GM12801 (cell line): ENCODE results near the gene PRR30.

ENCODE experiments used
- TF ChIP-seq, protein P1 (sequence below): IDR thresholded peaks from one replicate; pipeline ENCODE4 v1.5.1; 2011; ENCODE audit warnings: control low read depth; ENCODE audit not compliant: insufficient read length; ENCODE audit errors: extremely low read depth

The PRR30 gene

DNA sequence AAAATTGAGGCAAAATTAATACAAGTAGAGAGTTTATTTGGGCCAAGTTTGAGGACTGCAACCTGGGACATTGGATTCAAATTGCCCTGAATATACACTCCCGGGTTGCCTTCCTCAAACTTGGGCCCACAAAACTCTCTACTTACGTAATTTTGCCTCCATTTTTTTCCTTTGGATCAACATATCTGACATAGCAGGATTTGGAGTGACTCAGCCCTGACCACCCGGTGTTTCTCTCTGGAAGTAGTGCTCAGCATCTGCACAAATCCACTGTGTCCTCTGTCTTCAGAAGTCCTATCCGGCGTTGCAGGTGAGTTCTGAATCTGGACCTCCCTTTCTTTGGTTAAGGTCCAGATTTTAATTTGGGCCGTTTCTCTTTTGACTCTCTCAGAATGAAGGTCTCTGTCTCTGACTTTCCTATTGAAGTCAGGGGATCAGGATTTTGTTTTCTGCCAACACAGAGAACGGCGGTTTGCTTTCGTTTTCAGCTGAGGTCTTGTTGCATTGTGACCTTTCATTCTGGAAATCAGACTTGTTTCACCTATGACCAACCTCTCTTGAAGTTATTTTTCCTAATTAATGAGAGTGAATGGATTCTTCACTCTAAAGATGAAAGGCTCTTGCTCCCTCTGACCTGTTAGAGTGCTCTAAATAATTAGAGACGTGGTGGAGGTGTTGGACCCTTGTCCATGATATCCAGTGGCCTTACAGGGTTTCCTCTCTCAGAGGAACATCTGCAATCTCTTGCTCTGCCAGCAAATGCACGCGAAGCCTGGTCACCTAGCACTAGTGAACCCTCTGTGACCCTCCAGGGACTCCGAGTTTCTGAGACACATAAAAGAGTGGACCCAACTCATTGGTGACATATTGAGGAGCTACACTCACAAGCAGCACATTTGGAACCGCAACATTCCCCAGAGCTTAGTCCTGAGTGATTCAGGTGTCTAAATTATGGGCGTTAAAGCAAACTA, 23.2 kb upstream of the PRR30 start:
- TF ChIP-seq, protein P1, sequence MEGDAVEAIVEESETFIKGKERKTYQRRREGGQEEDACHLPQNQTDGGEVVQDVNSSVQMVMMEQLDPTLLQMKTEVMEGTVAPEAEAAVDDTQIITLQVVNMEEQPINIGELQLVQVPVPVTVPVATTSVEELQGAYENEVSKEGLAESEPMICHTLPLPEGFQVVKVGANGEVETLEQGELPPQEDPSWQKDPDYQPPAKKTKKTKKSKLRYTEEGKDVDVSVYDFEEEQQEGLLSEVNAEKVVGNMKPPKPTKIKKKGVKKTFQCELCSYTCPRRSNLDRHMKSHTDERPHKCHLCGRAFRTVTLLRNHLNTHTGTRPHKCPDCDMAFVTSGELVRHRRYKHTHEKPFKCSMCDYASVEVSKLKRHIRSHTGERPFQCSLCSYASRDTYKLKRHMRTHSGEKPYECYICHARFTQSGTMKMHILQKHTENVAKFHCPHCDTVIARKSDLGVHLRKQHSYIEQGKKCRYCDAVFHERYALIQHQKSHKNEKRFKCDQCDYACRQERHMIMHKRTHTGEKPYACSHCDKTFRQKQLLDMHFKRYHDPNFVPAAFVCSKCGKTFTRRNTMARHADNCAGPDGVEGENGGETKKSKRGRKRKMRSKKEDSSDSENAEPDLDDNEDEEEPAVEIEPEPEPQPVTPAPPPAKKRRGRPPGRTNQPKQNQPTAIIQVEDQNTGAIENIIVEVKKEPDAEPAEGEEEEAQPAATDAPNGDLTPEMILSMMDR, result no peak

DNA sequence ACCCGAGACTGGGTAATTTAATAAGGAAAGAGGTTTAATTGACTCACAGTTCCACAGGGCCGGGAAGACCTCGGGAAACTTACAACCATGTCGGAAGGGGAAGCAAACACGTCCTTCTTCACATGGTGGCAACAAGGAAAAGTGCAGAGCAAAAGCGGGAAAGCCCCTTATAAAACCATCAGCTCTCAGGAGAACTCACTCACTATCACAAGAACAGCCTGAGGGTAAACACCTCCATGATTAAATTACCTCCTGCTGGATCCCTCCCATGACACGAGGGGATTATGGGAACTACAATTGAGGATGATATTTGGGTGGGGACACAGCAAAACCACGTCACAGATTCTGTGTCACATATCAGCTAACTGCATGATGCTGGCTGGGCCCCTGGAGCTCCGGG, 21.0 kb upstream of the PRR30 start:
- TF ChIP-seq, protein P1, result no peak

DNA sequence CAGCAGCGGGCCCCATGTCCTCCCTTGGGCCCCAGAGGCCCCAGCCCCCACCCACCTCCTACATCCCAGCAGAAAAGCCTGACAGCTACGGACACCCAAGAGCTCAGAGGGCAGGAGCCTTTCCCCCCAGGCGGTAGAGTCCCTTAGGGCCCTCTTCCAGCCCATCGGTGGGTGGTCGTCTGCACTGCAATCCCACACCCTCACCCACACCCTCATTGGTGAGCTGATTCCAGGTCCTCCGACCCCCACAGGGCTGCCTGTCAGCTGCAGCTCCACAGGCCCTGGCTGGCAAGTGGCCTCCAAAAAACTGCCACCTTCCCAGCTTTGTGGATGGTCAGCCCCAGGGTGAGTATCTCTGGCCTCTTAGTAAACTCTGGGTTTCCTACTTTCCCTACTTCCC, 20.1 kb upstream of the PRR30 start:
- TF ChIP-seq, protein P1, result no peak

DNA sequence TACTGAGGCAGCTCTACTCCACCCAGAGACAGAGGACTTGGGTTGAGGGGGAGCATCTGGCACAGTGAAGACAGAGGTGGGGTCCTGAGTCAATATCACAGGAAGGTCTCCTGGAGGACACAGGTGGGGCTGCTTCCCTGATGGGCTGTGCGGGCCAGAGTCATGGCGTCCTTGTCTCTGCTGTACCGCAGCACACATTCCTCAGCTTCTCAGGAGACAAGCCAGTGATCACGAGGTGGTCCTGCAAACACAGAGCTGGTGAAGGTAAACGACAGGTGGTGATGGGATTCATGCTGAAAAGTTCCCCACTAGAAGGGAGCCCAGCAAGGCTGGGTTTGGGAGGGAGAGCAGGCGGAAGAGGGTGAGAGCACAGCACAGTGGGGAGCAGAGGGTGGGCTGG, 19.3 kb upstream of the PRR30 start:
- TF ChIP-seq, protein P1, result no peak

DNA sequence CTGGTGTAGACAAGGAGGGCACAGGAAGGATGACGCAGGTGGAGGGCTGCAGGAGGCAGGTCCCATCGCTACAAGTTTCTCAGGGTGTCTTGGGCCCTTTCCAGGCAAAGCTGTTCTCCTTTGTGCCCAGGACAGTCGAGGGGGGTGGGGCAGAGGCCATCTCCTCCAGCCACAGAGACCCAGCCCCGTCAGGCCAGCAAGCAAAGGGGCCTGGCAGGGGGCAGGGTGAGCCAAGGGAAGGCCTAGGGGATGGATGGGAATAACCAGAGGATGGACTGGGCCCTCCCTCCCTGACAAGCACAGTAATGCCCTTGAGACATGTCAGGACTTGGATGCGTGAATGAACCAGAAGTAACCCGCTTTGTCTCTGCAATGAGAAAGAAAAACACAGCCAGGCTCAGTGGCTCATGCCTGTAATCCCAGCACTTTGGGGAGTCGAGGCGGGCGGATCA, 15.9 kb upstream of the PRR30 start:
- TF ChIP-seq, protein P1, result no peak

DNA sequence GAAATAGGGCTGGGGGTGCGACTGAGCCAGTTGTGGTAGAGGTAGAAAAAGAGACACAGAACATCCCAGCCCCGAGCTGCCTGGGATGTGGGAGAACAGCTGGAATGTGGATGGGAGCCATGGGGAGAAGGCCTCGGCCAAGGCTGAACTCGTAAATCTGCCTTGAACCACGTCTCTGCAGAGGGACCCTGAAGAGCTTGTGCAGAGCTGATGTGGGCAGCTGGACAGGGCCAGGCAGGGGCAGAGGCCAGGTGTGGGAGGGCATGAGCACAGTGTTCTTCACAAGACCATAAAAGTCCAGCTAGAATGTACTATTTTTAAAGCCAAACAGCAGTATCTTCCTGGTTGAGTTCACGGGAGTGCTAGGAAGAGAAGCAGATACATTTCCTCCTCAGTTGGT, 15.3 kb upstream of the PRR30 start:
- TF ChIP-seq, protein P1, result no peak

DNA sequence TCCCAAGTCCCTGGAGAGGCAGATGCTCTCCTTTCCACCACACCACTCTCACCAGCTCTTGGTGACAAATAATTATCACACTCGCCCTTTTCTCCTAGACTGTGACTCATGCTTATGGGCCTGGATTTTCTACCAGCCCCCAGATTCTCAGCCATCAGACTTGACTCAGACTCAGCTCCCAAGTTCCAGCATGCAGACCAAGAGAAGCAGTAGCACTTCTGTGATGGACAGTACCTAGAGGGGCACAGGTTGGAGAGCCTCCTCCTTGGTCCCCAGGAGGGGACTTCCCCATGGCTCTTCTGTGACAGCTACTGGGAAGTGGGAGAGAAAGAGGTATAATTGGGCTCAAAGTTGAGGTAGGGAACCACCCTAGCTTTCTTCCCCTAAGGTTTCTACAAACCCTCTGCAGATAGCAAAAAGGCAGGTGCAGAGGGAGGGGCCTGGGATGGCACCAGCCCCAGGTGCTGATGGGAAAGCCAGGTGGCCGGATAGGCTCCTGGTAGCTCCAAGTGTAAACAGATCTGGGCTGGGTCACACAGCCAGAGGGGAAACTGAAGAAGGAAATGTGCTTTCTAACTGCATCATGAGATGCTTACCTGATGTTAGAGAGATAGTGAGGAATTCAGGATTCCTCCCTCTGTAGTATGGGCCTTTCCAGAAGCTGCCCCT, 13.7 kb upstream of the PRR30 start:
- TF ChIP-seq, protein P1, result no peak
